Measurements from ENCODE around the gene ATP23.

DNA sequence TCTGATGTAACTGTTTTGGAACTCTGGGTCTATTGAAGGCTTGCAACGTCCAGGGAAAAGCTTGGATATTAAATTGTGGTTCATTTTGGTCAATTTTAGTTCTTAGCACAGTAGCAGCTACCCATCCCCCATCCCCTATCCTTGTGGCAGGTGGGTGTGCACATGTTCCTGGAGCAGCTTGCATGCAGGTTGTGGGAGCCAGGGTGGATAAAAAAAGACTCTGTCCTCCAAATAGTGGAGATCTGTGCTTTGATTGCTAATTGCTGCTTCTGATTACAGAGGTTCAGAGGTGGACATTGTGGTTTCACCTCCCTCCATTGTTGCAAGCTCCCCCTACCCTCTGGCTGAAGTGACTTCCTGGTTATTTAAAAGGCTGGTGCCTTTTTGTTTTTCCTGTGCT, 23.1 kb downstream of the ATP23 start:
- TF ChIP-seq, protein P1, sequence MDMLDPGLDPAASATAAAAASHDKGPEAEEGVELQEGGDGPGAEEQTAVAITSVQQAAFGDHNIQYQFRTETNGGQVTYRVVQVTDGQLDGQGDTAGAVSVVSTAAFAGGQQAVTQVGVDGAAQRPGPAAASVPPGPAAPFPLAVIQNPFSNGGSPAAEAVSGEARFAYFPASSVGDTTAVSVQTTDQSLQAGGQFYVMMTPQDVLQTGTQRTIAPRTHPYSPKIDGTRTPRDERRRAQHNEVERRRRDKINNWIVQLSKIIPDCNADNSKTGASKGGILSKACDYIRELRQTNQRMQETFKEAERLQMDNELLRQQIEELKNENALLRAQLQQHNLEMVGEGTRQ (CRISPR knock-in tag; IDR thresholded peaks at IDR 0.05): no peak
- TF ChIP-seq CREB1 (CRISPR knock-in tag; IDR thresholded peaks at IDR 0.05): no peak
- TF ChIP-seq, protein P2, sequence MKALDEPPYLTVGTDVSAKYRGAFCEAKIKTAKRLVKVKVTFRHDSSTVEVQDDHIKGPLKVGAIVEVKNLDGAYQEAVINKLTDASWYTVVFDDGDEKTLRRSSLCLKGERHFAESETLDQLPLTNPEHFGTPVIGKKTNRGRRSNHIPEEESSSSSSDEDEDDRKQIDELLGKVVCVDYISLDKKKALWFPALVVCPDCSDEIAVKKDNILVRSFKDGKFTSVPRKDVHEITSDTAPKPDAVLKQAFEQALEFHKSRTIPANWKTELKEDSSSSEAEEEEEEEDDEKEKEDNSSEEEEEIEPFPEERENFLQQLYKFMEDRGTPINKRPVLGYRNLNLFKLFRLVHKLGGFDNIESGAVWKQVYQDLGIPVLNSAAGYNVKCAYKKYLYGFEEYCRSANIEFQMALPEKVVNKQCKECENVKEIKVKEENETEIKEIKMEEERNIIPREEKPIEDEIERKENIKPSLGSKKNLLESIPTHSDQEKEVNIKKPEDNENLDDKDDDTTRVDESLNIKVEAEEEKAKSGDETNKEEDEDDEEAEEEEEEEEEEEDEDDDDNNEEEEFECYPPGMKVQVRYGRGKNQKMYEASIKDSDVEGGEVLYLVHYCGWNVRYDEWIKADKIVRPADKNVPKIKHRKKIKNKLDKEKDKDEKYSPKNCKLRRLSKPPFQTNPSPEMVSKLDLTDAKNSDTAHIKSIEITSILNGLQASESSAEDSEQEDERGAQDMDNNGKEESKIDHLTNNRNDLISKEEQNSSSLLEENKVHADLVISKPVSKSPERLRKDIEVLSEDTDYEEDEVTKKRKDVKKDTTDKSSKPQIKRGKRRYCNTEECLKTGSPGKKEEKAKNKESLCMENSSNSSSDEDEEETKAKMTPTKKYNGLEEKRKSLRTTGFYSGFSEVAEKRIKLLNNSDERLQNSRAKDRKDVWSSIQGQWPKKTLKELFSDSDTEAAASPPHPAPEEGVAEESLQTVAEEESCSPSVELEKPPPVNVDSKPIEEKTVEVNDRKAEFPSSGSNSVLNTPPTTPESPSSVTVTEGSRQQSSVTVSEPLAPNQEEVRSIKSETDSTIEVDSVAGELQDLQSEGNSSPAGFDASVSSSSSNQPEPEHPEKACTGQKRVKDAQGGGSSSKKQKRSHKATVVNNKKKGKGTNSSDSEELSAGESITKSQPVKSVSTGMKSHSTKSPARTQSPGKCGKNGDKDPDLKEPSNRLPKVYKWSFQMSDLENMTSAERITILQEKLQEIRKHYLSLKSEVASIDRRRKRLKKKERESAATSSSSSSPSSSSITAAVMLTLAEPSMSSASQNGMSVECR (CRISPR knock-in tag; IDR thresholded peaks at IDR 0.05; ENCODE audit: borderline replicate concordance): no peak

Data from WTC11 (cell line).